ENCODE results near the gene PDE12. TPM values are rescaled to one million over a fixed set of nuclear protein-coding genes. Genes with fewer than 3 reads are reported as not detected.

Gene PDE12
- total and polyA plus RNA-seq, 2 of the 13 experiments (the other 11 are each of a cell fraction or from before 2014, with no cell fraction given) = 9.0 to 17.8 TPM

- TF ChIP-seq ZNF510 (CRISPR knock-in tag; IDR thresholded peaks at IDR 0.05; ENCODE audit: low read depth) (0 out of 2 replicates have a peak, but pooled peaks have one; percentile 36), ZKSCAN1 (IDR thresholded peaks at IDR 0.05; ENCODE audit: low read length) (no peak), ELF1 (CRISPR knock-in tag; IDR thresholded peaks at IDR 0.05) (peak; percentile 97), THAP7 (CRISPR knock-in tag; IDR thresholded peaks at IDR 0.05) (peak; percentile 97), ZBTB44 (CRISPR knock-in tag; IDR thresholded peaks at IDR 0.05) (no peak), TMF1 (CRISPR knock-in tag; IDR thresholded peaks at IDR 0.05; ENCODE audit: low read depth) (no peak; the same call in 1 of the 2 replicates), ZNF138 (CRISPR knock-in tag; IDR thresholded peaks at IDR 0.05; ENCODE audit: low read depth) (peak; percentile 79; the same call in 1 of the 2 replicates), ZNF710 (CRISPR knock-in tag; IDR thresholded peaks at IDR 0.05; ENCODE audit: borderline replicate concordance) (peak; percentile 27; the same call in 1 of the 2 replicates), PRDM4 (CRISPR knock-in tag; IDR thresholded peaks at IDR 0.05; ENCODE audit: borderline replicate concordance) (no peak), MYPOP (CRISPR knock-in tag; IDR thresholded peaks at IDR 0.05) (peak; percentile 4), POLR2A (IDR thresholded peaks at IDR 0.05; ENCODE audit: insufficient read depth in 1 of 2, low read depth in 2 of 2, low read length in 2 of 2) (peak; percentile 93 to 99), YEATS2 (CRISPR knock-in tag; IDR thresholded peaks at IDR 0.05; ENCODE audit: borderline replicate concordance) (peak; percentile 95), PAXIP1 (CRISPR knock-in tag; conservative IDR thresholded peaks at IDR 0.05) (peak; percentile 60), HNF4G (IDR thresholded peaks at IDR 0.05; ENCODE audit: borderline replicate concordance, low read depth, low read length) (peak; percentile 6; the same call in 1 of the 2 replicates), HNF4G (CRISPR knock-in tag; IDR thresholded peaks at IDR 0.05; ENCODE audit: borderline replicate concordance, low read depth) (no peak; the same call in 1 of the 2 replicates), CREB1 (IDR thresholded peaks at IDR 0.05) (peak; percentile 99), CREB1 (CRISPR knock-in tag; IDR thresholded peaks at IDR 0.05) (peak; percentile 97)
These were observed 41.3 kb downstream of the PDE12 start, which contains the start of gene ARF4 (continued) for GRCh38 chr3:57597127-57597923.

All from HepG2 (cell line).